Measurements from ENCODE around the gene ELANE. TPM values are rescaled to one million over a fixed set of nuclear protein-coding genes. Genes with fewer than 3 reads are reported as not detected.

The ELANE gene
- total RNA-seq, 4 donors from 2014 or later: 0.95 TPM; not detected in 3

DNA sequence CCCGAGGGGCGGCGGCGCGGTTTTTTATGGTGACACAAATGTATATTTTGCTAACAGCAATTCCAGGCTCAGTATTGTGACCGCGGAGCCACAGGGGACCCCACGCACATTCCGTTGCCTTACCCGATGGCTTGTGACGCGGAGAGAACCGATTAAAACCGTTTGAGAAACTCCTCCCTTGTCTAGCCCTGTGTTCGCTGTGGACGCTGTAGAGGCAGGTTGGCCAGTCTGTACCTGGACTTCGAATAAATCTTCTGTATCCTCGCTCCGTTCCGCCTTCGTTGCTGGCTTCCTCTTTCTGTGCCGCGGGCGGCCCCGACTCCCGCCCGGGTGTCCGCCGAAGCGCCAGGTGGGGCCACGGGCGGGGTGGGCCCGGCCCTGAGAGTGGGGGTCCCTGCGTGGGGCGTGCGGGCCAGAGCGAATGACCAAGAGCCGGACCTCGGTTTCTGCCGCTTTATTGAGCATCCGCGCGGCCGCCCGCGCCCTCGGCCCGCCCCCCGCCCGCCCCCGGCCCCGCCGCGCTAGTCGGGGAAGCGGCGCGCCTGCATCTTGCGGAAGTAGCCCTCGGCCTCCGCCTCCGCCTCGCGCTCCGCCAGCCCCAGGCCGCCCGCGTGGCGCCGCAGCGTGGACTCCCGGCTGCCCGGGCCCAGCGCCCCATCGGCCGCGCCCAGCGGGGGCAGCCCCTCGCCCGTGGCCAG is 39.9 kb upstream of the ELANE start:
- no peaks in the 10 kb centered on the region for H3K9me3 ChIP-seq
- peaks cover 33 to 69% (median 51%) of the 10 kb centered on the region in 3 donors for H3K36me3 ChIP-seq
- no peak overlapping the region for H3K4me3 ChIP-seq
- no peak for DNase-seq
- WGBS, 2 donors: 83 to 87% methylated on average over 15 to 17 of the region's 80 CpGs
- no peak overlapping the region for H3K27ac ChIP-seq
- H3K4me1 ChIP-seq: peaks cover 0 to 1% (median 0%) of the 10 kb centered on the region in 3 donors
- H3K27me3 ChIP-seq: no peaks in the 10 kb centered on the region
- TF ChIP-seq, protein P1, sequence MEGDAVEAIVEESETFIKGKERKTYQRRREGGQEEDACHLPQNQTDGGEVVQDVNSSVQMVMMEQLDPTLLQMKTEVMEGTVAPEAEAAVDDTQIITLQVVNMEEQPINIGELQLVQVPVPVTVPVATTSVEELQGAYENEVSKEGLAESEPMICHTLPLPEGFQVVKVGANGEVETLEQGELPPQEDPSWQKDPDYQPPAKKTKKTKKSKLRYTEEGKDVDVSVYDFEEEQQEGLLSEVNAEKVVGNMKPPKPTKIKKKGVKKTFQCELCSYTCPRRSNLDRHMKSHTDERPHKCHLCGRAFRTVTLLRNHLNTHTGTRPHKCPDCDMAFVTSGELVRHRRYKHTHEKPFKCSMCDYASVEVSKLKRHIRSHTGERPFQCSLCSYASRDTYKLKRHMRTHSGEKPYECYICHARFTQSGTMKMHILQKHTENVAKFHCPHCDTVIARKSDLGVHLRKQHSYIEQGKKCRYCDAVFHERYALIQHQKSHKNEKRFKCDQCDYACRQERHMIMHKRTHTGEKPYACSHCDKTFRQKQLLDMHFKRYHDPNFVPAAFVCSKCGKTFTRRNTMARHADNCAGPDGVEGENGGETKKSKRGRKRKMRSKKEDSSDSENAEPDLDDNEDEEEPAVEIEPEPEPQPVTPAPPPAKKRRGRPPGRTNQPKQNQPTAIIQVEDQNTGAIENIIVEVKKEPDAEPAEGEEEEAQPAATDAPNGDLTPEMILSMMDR (IDR thresholded peaks at IDR 0.05): no peak
- no peak for TF ChIP-seq POLR2A (IDR thresholded peaks at IDR 0.05)
- intact Hi-C loops (cut with DNase I): no loop called here

DNA sequence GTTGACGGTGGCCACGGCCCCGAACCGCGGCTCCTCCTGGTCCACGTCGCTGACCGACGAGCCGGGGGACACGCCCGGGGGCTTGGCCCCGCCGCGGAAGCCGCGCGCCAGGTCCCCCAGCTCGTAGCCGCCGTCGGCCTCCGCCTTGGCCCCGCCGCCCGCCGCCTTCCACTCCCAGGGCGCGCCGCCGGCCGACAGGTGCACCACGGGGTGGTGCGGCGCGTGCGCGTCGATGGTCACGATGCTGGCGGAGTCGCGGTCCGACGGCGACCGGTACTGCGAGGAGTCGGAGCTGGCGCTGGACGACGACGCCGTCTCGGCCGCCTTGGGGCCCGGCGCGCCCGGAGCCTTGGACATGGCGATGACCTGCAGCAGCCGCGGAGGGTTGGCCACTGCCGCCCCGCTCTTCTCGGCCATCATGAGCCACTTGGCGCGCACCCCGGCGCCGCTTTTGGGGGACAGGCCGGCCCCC is 39.3 kb upstream of the ELANE start:
- intact Hi-C loops (cut with DNase I): no loop called here
- Histone ChIP-seq H3K9me3 (no peaks in the 10 kb centered on the region), H3K27ac (no peak overlapping the region), H3K4me1 (no peaks in the 10 kb centered on the region), H3K36me3 (peaks cover 32 to 63% (median 45%) of the 10 kb centered on the region in 3 donors), H3K4me3 (no peak overlapping the region), H3K27me3 (no peaks in the 10 kb centered on the region)
- no peak for DNase-seq
- TF ChIP-seq, protein P1 (IDR thresholded peaks at IDR 0.05): no peak
- TF ChIP-seq POLR2A (IDR thresholded peaks at IDR 0.05): no peak
- 95% methylated on average over 20 of the region's 72 CpGs; no CpG with 5 or more reads in 1 of the 2 donors for WGBS, 2 donors

DNA sequence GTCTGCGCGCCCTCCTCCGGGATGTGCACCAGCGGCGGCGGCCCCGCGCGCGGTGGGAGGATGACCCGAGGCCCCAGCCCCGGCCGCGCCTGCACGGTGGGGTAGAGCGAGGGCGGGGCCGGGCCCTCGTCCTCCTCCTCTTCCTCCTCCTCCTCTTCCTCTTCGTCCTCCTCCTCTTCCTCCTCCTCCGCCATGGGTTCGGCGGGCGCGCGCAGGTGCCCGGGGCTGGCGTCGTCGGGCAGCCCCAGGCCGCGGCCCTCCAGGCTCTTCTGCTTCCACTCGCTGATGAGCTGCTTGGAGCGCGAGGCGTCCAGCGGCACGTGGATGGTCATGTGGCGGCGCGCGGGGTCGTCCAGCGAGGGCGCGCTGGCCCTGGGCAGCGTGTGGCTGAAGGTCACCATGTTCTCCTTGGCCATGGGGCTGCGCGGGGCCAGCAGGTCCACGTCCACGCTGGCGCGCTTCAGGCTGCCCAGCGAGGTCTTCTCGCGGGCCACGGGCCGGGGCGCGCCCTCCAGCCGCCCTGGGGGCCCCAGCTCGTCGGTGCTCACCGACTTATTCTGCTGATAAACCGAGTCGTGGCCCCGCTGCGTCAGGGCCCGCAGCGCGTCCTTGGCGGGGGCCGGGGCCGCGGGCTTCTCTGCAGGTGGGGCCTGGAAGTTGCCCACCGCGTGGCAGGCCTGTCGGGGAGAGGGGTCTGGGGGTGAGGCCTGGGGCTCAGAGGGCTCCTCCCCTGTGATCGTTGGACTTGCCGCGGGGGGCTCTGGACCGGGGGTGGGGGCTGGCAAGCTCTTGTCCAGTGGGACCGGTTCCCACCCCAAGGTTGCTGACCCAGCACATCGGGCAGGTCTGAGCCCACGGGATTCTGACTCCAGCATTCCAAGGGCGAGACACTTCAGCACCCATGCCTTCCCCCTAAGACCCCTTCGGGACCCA is 38.6 kb upstream of the ELANE start:
- 68 to 91% methylated on average over 5 to 27 of the region's 87 CpGs for WGBS, 2 donors
- Histone ChIP-seq H3K36me3 (peaks cover 26 to 56% (median 38%) of the 10 kb centered on the region in 3 donors), H3K4me1 (no peaks in the 10 kb centered on the region), H3K27ac (no peak overlapping the region), H3K9me3 (no peaks in the 10 kb centered on the region), H3K4me3 (no peak overlapping the region), H3K27me3 (no peaks in the 10 kb centered on the region)
- no peak for DNase-seq
- intact Hi-C loops (cut with DNase I): no loop called here
- TF ChIP-seq, protein P1 (IDR thresholded peaks at IDR 0.05): no peak
- TF ChIP-seq POLR2A (IDR thresholded peaks at IDR 0.05): no peak

DNA sequence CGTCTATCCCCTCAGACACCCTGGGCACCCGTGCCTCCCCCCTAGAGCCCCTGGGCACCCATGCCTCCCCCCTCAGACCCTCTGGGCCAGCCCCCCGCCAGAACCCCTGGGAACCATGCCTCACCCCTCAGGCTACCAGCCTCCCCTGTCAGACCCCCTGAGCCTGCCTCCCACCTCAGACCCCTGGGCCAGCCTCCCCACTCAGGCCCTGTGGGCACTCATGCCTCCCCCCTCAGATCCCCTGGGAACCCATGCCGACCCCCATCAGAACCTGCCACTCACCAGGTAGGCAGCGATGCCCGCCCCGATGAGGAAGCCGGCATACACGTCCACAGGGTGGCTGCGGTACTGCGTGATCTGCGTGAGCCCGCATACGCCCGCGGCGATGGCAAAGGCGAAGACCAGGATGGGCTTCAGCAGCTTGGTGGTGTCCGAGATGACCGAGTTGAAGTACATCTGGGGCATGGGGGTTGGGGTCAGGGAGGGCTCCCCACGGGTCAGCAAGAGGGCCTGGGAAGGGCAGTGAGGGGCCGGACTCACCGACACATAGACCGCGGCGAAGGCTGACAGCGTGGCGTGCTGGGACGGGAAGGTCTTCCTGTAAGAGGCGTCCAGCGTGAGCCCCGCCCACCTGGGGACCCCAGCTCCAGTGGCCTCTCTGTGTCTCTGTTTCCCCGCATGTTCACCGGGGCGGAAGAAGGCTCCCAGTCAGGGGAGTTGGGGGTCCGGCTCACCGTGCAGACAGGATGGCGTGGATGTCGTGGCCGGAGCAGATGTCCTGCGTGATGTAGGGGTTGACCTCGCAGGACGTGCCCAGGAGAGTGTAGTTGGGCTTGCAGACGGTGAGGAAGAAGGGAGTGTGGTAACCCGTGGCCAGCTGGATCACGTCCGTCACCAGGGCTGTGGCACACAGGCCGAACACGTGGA is 37.7 kb upstream of the ELANE start:
- intact Hi-C loops (cut with DNase I): no loop called here
- H3K27ac ChIP-seq: no peak overlapping the region
- peaks cover 17 to 47% (median 29%) of the 10 kb centered on the region in 3 donors for H3K36me3 ChIP-seq
- no peaks in the 10 kb centered on the region for H3K27me3 ChIP-seq
- no peaks in the 10 kb centered on the region for H3K4me1 ChIP-seq
- no peak overlapping the region for H3K4me3 ChIP-seq
- WGBS, 2 donors: 88 to 91% methylated on average over 3 to 25 of the region's 49 CpGs
- DNase-seq: no peak
- H3K9me3 ChIP-seq: no peaks in the 10 kb centered on the region
- TF ChIP-seq POLR2A (IDR thresholded peaks at IDR 0.05): no peak
- TF ChIP-seq, protein P1 (IDR thresholded peaks at IDR 0.05): no peak

Measured in esophagus squamous epithelium (tissue), 5 donors.